NCI-H460 (cell line): ENCODE data around the gene IL21. TPM values are rescaled to one million over a fixed set of nuclear protein-coding genes. Genes with fewer than 3 reads are reported as not detected.
A peak's percentile ranks its signal among the peaks of the same experiment; 100 is the strongest.
"Not testable (repeated sequence)": the region's sequence is repeated elsewhere in the genome, so short reads cannot be mapped to it uniquely, and the experiment has no call there.

ENCODE experiments used
- DNase-seq: peaks from one replicate; pipeline ENCODE4 v3.0.0-alpha.2; 2016; ENCODE audit warnings: low read depth; ENCODE audit errors: extremely low read depth
- total RNA-seq: library from RNA; depleted of rRNA; stranded (reverse); fragments of >200 nt; shearing (Covaris generic); gene quantifications from 2 replicates; pipeline ENCODE4 v1.2.3, GENCODE V29; 2014; rRNA removed

IL21 gene
- total RNA-seq, 1 experiment from 2014 or later, result not detected

- DNase-seq, result no peak
Measured at GRCh38 chr4:122583906-122584305, 37.0 kb downstream of the IL21 start.

GRCh38 chr4:122577808-122578781, 42.8 kb downstream of the IL21 start:
- peak; percentile 40 for DNase-seq

GRCh38 chr4:122577189-122577553, 43.7 kb downstream of the IL21 start:
- no peak for DNase-seq

- peak; percentile 55 for DNase-seq
Measured at GRCh38 chr4:122576261-122577188, 44.3 kb downstream of the IL21 start.

GRCh38 chr4:122574347-122574746, 46.5 kb downstream of the IL21 start:
- not testable (repeated sequence) for DNase-seq

GRCh38 chr4:122562449-122562848, 58.4 kb downstream of the IL21 start:
- no peak for DNase-seq

Other genes starting within 250 kb of the IL21 start
- not detected in 2 replicates for gene ADAD1, start 242.1 kb downstream of the IL21 start, total RNA-seq
- not detected in 2 replicates for gene IL2, start 164.3 kb downstream of the IL21 start, total RNA-seq
- 3.8 and 4.4 TPM in 2 replicates for gene BBS12, start 111.6 kb upstream of the IL21 start, total RNA-seq
- 51.4 and 52.8 TPM in 2 replicates for gene FGF2, start 205.8 kb upstream of the IL21 start, total RNA-seq